Vagina (tissue), 2 donors: ENCODE measurements around the gene NOP10.
A peak's percentile ranks its signal among the peaks of the same experiment; 100 is the strongest.

Source experiments
- CTCF ChIP-seq, 3 experiments: fragments of 450-650 bp in 2 of 3; fragments of 200-600 bp in 1 of 3; sonication (generic) in 1 of 3; IDR thresholded peaks; one replicate each; pipeline ENCODE4 v1.5.1; 2017 to 2019; ENCODE audit warnings: antibody characterized with exemption in 3 of 3, mild to moderate bottlenecking in 2 of 3, moderate library complexity in 2 of 3
- POLR2AphosphoS5 ChIP-seq, 2 donors: sonication (generic); formaldehyde crosslinking; IDR thresholded peaks; one replicate each; pipeline ENCODE4 v1.9.0; 2017; ENCODE audit warnings: antibody characterized with exemption in 2 of 2, mild to moderate bottlenecking in 2 of 2, low read depth in 1 of 2; ENCODE audit not compliant: insufficient read depth in 1 of 2

GRCh38 chr15:34366271-34367065 is 23.5 kb upstream of the NOP10 start:
- TF ChIP-seq CTCF (IDR thresholded peaks at IDR 0.05) = no peak
- TF ChIP-seq POLR2AphosphoS5 (IDR thresholded peaks at IDR 0.05; ENCODE audit: insufficient read depth in 1 of 2, low read depth in 1 of 2) = peak in 1 of 2 donors; percentile 3
